Measurements from ENCODE around the gene SERTAD1. TPM values are rescaled to one million over a fixed set of nuclear protein-coding genes. Genes with fewer than 3 reads are reported as not detected.
"Not testable (repeated sequence)": the region's sequence is repeated elsewhere in the genome, so short reads cannot be mapped to it uniquely, and the experiment has no call there.

The SERTAD1 gene
- total RNA-seq, 1 experiment from 2014 or later, result 32.1 TPM

- DNase-seq (ENCODE audit: low spot score), result no peak
These were observed 2.8 kb downstream of the SERTAD1 start for GRCh38 chr19:40422748-40423566.

- DNase-seq (ENCODE audit: low spot score), result no peak
These were observed 3.6 kb downstream of the SERTAD1 start for GRCh38 chr19:40421993-40422747.

- peak; percentile 98 for DNase-seq (ENCODE audit: low spot score)
These were observed 4.7 kb downstream of the SERTAD1 start for GRCh38 chr19:40420766-40421765.

DNA sequence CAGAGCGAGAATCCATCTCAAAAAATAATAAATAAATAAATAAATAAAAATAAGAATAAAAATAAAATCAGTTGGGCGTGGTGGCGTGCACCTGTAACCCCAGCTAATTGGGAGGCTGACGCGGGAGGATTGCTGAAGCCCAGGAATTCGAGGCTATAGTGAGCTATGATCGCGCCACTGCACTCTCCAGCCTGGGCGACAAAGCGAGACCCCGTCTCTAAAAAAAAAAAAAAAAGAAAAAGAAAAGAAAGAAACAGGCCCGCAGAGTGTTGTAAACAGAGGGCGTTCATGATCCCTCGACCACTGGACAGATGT lies 5.4 kb downstream of the SERTAD1 start:
- DNase-seq (ENCODE audit: low spot score), result no peak

- DNase-seq (ENCODE audit: low spot score), result no peak
These were observed 6.0 kb downstream of the SERTAD1 start for GRCh38 chr19:40419780-40420179.

DNA sequence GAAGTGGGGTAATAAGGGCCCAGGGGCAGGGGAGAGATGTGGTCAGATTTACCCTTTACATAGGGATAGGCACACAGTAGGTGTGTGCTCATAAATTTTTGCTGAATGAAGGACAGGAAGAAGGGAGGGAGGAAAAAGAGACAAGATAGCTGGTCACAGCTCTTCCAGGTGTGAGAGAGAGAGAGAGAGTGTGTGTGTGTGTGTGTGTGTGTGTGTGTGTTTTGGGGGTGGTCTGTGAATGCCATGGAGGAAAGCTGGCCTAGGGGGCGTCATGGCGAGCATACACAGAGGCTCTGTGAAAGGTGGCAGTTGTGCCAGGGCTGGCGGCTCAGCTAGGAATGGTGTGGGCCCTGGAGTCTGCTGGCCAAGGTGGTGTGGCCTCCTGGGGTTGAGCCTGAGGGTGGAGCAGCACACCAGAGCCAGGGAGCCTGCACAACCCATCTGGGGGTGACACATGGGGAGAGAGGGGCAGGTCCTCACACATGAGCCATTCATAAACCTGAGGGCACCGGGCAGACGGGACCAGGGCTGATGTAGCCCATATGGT lies 6.7 kb downstream of the SERTAD1 start:
- DNase-seq (ENCODE audit: low spot score), result peak; percentile 36

GRCh38 chr19:40418040-40418439 lies 7.8 kb downstream of the SERTAD1 start:
- DNase-seq (ENCODE audit: low spot score), result no peak

- DNase-seq (ENCODE audit: low spot score), result no peak
These were observed 8.2 kb downstream of the SERTAD1 start for GRCh38 chr19:40417643-40417981.

- DNase-seq (ENCODE audit: low spot score), result peak; percentile 56
These were observed 8.7 kb downstream of the SERTAD1 start for GRCh38 chr19:40416918-40417642.

- no peak for DNase-seq (ENCODE audit: low spot score)
These were observed 10.0 kb downstream of the SERTAD1 start for GRCh38 chr19:40415768-40416167.

GRCh38 chr19:40414542-40415535 lies 11.0 kb downstream of the SERTAD1 start:
- DNase-seq (ENCODE audit: low spot score), result no peak

DNA sequence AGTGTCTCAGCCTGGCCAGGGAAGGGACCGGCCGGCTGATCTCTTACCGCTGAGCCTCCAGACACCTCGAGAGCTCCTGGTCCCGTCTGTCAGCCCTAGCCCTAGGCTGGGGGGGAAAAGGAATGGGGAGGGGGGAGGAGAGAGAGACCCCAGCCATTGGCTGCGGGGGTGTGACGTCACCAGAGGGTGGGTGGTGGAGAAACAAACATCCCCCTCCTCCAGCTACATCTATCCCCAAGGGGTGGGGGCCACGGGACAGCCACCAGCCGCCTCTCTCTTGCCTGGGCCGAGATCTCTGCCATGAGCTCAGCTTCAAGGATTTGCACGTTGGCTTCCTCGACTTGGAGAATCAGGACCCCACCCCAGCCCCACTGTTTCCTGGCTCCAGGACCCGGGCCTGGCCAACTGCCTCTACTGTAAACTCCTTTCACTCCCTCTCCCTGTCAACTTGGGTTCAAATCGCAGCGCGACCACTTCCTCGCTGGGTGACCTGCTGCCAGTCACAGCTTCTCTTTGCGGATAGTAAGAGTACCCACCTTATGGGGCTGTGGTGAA lies 12.4 kb downstream of the SERTAD1 start, which contains the start of gene PRX:
Gene PRX, minus strand, starts transcription at position 88 of the 555 bp plus-strand sequence. CDS start 5,446 bp downstream, outside the sequence.
- no peak for DNase-seq (ENCODE audit: low spot score)

GRCh38 chr19:40412866-40413265 lies 12.9 kb downstream of the SERTAD1 start:
- no peak for DNase-seq (ENCODE audit: low spot score)

DNA sequence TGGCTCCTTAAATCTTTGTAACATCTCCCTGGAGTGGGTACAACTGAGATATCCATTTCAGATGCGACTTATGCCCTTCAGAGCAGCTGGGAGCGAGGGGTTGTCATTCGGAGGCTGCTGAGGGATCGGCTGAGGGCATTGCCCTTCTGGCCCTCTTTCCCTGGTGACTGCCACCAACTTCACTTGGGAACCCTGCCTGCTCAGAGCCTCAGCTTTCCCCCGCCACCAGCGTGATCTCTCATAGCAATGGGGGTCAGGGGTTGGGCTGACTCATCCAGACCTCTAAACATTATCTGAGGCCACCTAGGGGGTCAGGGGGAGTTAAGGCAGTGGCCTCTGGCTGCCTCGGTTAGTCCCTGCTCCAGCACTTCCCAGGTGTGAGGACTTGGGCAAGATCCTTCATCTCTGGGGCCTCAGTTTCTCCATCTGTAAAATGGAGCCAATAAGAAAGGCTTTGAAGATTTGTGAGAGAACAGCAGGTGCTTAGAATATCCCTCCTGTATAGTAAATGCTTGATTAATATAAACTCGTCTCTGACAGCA lies 13.8 kb downstream of the SERTAD1 start:
- DNase-seq (ENCODE audit: low spot score), result no peak

- DNase-seq (ENCODE audit: low spot score), result no peak
These were observed 14.5 kb downstream of the SERTAD1 start for GRCh38 chr19:40411125-40411842.

DNA sequence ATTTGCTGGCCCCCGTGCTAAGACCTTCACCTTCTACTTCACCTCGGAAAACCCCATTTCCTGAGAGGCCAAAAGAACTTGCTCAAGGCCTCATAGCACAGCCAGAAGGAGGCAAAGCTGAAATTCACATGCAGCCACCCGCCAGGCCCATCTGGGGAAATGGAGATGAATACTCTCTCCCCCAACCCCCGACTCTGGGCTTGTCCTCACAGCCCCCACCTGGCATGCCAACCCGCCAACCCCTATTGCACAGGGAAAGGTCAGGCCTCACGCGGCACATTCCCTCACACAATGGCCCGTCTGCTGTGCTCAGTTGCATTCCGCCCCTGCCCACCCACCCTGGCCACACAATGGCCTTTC lies 15.8 kb downstream of the SERTAD1 start:
- DNase-seq (ENCODE audit: low spot score), result no peak

- DNase-seq (ENCODE audit: low spot score), result not testable (repeated sequence)
These were observed 17.2 kb downstream of the SERTAD1 start for GRCh38 chr19:40408598-40408925.
